OCI-LY3 (cell line): Measurements from ENCODE around the gene ZNF808.

Source experiments
- CTCF ChIP-seq: fragments of 200-600, 300-600 bp; sonication (generic); IDR thresholded peaks from 2 replicates; pipeline ENCODE4 v1.5.1; 2014; ENCODE audit warnings: antibody characterized with exemption, low read length, low read depth
- EZH2phosphoT487 ChIP-seq: fragments of 200-600 bp; shearing (Covaris generic); IDR thresholded peaks from 2 replicates; pipeline ENCODE4 v1.6.1; 2018; ENCODE audit warnings: antibody characterized with exemption, mixed run types, low read depth

- no peak for TF ChIP-seq CTCF
- TF ChIP-seq EZH2phosphoT487, result no peak
Observed at GRCh38 chr19:52584736-52585440, 57.4 kb downstream of the ZNF808 start.
